Ecto neural progenitor cell (in vitro differentiated cells): ENCODE results near the gene PTCD2.
A peak's percentile ranks its signal among the peaks of the same experiment; 100 is the strongest.
"Not testable (repeated sequence)": the region's sequence is repeated elsewhere in the genome, so short reads cannot be mapped to it uniquely, and the experiment has no call there.

Experiments
- DNase-seq: peaks from one replicate; pipeline ENCODE4 v3.0.0-alpha.2; 2018; ENCODE audit warnings: low spot score

PTCD2 gene

DNA sequence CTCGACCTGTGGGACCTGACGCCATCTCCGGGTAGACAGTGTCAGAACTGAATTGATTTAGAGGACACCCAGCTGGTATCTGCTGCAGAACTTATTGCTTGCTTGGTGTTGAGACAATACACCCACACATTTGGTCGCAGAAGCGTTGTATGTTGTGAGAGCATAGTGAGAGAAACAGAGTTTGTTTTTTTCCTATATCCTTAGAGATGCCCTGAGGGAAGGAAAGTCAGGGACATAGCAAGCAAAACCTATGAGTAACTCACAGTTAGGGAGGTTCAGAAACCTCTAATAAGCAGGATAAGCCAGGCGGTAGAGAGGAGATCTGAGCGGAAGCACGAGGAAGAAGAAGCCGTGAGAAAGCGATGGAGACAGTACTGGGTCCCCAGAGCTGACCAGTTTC is 59.8 kb downstream of the PTCD2 start:
- no peak for DNase-seq

DNA sequence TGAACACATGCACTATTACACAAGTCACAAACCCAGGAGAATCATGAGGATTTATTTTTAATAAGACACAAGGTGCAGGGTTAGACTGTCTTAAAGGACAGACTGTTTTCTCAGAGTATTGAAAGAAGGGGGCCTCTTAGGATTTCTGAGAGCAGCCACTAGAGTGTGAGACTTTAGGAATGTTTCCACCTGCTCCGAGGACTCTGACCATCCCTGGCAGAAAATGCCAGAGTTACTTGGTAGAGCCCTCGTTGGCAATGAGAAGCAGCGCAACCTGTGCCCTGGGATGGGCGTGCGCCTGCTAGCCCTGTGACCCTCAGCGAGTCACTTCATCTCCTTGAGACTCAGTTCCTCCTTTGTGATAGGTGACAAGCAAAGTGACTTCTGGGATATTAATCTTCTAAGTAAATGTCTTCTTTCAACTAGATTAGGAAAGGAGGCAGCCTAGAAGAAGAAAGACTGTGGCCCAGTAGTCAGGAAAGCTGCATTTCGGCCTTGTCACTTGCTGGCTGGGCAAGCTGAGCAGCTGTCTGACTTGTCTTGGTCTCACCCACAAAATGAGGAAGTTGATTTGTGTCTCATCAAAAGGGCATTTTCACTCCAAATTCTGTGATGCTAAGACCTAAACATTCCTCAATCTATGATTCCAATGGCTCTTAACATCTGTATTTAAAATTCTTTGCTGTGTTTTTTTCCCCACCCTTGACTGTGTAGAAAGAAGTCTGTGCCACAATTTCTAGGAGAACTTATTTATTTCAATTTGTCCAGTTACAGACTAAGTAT is 60.5 kb downstream of the PTCD2 start:
- no peak for DNase-seq

DNA sequence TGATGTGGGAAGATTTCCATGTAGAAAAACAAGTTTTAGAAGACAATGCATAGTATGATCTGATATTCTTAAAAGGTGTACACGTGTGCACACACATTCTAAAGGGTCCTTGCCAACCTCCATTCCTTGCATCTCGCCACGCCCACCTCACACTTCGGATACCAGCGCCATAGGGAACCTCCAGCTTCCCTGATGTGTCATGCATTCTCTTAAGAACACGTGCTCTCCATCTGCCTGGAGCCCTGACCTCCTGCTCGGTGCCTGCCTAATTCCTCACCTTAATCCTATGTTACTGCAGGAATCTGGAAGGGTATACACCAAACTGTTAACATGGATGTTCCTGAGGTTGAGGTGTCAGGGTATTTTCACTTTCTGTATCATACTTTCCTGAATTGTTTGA is 63.1 kb downstream of the PTCD2 start:
- DNase-seq: no peak

DNA sequence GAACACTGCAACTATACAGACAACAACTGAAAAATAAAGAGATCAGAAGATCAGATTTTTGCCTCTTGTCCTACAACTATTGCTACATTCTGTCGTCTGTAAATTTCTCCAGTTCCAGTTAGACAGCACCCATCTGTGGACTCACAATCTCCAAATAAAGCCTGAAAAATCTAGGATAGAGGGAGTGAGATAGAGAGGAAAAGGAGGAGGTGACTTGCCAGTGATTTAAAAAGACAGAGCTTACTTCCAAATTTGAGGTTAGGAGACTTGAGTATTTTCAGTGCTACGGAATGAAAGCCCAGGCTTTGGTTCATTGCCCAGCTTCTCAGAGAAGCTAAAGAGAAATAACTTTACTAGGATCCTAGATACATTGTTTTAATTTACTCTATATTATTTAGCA is 63.6 kb downstream of the PTCD2 start:
- no peak for DNase-seq

GRCh38 chr5:72386639-72387038 is 66.5 kb downstream of the PTCD2 start:
- DNase-seq: no peak

- no peak for DNase-seq
Observed at GRCh38 chr5:72387985-72388384, 67.8 kb downstream of the PTCD2 start.

- no peak for DNase-seq
Observed at GRCh38 chr5:72388646-72389045, 68.5 kb downstream of the PTCD2 start.

- no peak for DNase-seq
Observed at GRCh38 chr5:72390836-72391235, 70.7 kb downstream of the PTCD2 start.

DNA sequence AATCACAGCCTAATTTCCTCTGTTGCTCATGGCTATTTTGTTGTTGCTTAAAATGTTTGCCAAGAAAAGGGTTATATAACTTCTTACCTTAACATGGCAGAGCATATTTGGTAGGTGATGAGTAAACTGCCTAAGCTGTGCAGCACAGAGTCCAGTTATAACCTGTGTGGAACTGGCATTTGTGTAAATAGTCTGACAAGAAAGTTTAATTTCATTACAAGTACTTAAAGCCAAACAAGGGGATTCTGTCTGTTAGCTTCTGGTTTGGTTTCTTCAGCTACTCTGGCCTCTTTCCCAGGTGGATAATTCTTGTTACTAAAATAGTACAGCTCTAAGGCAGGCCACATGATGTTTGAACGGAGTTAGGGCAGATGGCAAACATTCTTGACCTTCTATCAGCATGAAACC is 72.2 kb downstream of the PTCD2 start:
- DNase-seq: no peak

DNA sequence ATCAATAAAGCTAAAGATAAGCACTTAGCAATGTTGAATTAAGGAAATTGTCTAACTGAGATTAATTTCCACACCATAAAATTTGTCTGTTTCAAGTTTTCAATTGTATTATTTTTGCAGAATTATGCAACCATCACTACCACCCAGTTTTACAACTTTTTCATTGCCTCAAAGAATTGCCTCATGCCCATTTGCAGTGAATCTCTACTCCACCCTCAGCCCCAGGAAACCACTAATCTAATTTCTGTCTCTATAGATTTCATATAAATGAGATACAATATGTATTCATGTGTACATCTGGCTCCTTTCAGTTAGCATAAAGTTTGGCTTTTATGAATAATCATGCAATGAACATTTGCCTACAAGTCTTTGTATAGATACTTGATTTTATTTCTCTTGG is 72.9 kb downstream of the PTCD2 start:
- no peak for DNase-seq

DNA sequence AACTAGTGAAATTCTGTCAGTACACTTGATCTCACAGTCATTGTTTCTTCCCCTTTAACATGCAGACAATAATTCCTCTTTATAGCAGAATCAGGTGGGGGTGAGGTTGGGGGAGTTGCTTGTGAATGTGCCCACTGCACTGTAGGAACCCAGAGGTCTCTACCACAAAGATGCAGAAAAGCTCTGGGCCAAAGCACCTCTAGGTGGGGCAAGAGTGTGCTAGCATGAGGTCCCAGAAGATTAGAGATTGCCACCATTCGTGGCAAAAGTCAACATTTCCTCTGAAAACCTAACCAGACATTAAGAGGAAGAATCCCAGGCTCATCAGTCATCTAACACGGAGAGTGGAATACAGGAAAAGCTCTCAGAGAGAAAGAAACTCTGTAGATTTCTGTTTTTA is 74.5 kb downstream of the PTCD2 start:
- no peak for DNase-seq

GRCh38 chr5:72397836-72398235 is 77.7 kb downstream of the PTCD2 start:
- DNase-seq: no peak

- no peak for DNase-seq
Observed at GRCh38 chr5:72400950-72401349, 80.8 kb downstream of the PTCD2 start.

GRCh38 chr5:72402381-72402890 is 82.3 kb downstream of the PTCD2 start:
- DNase-seq: no peak

DNA sequence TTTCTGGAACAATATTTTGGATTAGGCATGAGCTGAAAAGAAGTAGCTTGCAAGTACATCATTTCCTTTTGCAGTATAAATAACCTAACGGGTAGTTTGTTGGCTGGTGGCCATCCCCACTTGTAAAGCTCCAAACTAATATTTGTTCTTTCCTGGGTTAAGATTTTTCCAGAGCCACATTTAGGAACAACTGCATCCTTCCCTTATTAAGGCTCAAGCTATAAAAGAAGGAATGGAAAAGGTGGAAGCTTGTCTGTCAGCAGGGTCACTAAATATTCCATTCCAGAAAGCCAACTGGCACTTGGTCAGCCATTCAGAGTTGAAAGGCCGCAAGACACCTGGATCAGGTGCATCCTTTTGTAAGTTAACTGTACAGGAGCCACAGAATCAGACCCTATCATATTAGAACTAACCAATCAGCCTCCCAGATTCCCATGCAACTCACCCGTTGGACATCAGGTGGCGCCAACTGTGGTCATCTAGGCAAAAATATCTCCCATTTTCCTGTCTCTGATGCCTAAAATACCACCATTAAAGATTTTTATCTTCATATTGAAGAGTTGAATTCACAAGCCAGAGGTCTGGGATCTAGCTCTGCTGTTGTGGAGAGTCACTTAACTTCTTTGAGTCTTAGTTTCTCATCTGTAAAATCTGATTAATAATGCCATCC is 82.9 kb downstream of the PTCD2 start:
- no peak for DNase-seq

GRCh38 chr5:72404771-72405170 is 84.6 kb downstream of the PTCD2 start:
- DNase-seq: not testable (repeated sequence)

DNA sequence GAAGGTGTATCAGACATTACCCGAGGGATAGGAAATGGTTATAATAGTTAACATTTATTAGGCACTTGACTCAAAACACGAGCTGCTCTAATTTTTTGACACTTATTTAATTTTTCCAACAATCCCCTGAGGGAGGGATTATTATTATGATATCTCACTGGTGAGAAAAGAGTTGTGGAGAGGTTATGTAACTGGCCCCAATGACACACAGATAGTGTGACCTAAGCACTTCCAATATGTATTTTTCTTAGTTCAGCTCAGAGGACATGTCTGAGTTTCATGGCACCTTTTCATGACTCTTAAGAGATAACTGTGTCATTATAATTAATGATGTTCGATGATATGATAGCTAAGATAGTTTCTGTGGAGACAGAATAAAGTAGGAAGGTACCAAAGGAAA is 86.9 kb downstream of the PTCD2 start:
- DNase-seq: no peak

- no peak for DNase-seq
Observed at GRCh38 chr5:72407541-72407940, 87.4 kb downstream of the PTCD2 start.

DNA sequence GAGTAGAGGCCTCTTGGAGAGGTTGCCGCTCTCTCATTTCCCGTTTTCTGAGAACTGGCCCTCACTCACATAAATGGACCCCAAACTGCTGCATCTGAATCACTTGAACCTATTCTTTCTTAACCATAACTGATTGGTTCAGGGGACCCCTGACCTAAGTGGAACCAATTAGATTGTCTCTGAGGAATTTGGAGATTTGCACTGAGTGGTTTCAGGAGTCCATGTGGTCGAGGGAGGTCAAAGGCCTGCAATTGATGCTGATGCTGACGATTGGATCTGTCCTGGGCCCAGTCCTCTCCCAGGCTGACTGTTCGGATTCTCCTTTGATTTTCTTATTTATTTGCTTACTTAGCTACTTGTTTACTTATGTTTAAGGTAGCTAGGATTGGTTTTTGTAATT is 88.0 kb downstream of the PTCD2 start:
- peak; percentile 51 for DNase-seq

- DNase-seq: no peak
Observed at GRCh38 chr5:72408603-72409002, 88.4 kb downstream of the PTCD2 start.

GRCh38 chr5:72410688-72411295 is 90.6 kb downstream of the PTCD2 start:
- no peak for DNase-seq

DNA sequence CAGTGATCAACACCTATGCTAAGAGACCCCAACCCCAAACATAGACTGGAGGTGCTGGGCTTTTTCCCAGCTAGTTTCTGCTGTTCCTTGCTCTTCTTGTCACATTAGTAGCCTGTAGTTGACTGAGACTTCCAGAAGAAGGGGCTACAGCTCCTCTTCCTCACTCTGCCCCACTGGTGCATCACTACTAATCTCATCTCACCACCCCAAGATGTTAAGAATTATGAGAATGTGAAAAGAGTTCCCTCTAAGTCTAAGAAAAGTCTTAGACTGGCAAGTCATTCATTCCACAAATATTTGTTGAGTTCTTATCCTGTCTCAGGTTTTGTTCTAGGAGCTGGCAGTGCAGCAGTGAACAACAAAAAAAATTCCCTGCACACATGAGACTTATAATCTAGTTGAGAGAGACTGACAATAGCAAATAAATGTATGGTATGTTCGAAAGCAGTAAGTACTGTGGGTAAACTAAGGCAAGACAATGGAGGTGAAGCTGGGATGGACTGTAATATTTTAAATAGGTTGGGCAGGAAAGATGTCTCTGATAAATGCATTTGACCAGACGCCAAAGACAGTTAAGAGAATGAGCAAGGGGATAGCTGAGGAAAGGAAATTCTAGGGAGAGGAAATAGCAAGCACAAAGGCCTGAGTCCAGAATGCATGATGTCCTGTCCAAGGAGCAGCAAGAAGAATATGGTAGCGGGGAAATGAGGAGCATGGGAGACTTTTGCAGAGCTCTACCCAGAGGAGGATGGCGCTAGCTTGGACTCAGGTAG is 92.3 kb downstream of the PTCD2 start:
- DNase-seq: no peak
